Hematopoietic multipotent progenitor cell treated with erythropoietin and hydrocortisone succinate and interleukin-3 and kit ligand, for 17 days (in vitro differentiated cells): ENCODE data around the gene TMEM269.
A peak's percentile ranks its signal among the peaks of the same experiment; 100 is the strongest.
"Not testable (repeated sequence)": the region's sequence is repeated elsewhere in the genome, so short reads cannot be mapped to it uniquely, and the experiment has no call there.

Source experiments
- DNase-seq: peaks from one replicate; pipeline ENCODE4 v3.0.0-alpha.2; 2015; ENCODE audit warnings: low spot score

The TMEM269 gene

DNA sequence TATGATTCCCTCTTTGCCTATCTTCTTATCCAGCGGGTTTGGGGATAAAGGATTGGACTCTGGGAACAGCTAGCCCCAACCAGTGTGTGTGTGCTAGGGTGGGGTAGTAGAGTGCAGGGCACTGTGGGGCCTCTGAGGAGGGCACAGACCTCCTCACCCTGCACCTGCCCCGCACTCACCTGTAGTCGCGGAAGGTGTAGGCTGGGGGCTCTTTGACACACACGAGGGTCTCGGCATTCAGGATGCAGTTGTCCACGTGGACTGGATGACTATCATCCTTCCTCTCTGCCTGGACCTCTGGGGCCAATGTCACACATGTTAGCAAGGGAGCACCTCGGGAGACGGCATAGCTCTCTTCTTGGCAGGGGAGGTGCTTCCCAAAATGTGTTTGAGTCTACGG is 36.8 kb upstream of the TMEM269 start:
- DNase-seq, result no peak

DNA sequence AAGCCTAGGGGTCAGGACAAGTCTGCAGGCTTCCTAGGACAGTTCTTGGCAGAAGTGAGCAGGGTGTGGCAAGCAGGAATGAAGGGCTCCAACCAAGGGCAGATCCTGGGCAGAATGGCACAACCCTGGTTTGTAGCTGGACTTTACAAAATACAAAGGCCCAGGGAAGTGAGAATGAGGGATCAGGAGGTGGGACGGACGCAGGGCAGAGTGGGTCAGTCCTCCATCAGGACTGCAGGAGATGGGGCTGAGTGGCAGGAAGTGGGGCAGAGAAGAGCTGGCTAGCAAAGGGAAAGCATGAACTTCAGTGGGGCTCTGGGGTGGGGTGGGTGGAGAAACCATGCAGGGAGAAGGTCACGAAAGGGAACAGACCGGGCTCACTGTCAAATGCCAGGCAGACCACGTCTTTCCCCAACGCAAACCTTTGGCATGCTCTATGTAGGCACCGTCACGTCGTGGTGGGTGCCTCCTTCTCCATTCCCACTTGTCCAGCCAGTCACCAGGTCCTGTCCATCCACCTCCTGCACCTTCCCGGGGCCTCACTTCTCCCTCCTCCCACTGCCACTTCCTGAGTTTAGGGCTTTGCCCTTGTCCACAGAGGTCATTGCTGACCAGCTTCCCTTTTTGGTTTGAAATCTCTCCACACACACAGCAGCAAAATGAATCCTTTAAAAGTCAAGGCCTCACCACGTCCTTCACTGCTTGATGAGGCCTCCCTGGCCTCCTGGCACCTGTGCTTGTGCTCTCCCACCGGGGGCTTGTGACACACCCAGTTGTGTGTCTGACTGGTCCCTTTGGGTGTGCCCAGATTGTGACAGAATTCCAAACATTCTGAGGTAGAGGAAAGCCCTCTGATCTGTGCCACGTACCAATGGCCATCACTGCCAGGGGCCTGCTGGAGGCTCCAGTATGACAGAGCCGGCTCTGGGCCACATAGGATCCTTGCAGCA is 36.1 kb upstream of the TMEM269 start:
- DNase-seq, result no peak

- no peak for DNase-seq
Observed at GRCh38 chr1:42750041-42750440, 34.8 kb upstream of the TMEM269 start.

DNA sequence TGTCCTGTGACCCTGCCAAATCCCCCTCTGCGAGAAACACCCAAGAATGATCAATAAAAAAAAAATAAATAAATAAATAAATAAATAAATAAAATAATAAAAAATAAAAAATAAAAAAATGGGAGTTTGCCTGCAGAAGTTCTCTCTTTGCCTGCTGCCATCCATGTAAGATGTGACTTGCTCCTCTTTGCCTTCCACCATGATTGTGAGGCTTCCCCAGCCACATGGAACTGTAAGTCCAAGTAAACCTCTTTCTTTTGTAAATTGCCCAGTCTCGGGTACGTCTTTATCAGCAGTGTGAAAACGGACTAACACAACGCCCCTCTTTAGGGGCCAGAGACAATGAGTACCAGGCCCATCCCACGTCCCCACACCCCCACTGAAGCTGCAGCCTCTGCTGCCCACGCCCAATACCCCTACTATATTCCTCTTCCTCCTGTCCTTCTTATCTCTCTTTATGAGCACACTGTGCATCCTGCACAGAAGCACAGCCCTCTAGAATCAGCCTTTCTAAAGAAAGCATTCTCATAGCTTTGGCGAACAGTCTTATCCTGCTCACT is 33.2 kb upstream of the TMEM269 start:
- DNase-seq, result not testable (repeated sequence)

DNA sequence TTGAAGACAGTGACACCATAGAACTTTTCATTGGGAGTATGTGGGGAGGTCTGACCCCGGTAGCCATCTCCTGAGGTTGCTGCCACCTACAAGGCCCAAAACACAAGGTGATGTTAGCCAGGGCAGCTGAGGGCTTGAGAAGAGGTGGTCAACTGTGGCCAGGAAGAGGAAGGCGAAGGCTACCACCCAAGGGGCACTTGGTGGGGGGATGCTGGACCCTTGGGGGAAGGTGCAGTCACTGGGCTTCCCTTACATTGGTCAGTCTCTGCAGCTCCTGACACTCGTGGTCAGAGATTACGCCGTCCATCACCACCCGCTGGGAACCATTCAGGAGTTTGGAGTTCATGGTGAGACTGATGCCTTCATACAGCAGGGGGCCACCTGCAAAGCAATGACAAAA is 32.5 kb upstream of the TMEM269 start:
- DNase-seq, result no peak

DNA sequence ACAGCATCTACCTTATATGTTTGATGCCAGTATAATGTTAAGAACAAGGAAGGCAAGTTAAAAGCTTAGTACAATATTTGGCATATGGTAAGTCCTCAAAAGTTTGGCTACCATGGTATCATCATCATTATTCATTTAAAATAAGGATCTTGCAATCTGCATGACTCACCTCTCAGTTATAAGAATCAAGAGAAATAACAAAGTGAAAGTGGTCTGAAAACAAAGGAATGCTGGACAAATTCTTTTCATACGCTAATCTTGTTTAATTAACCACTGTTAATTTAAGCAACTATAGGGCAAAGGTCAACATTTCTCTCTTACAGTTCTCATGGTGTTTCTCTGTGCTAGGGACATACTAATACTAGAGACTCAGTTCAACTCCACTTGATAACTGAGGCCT is 31.7 kb upstream of the TMEM269 start:
- DNase-seq, result no peak

- peak; percentile 63 for DNase-seq
Observed at GRCh38 chr1:42756956-42757891, 27.6 kb upstream of the TMEM269 start.

GRCh38 chr1:42757892-42758275 is 26.9 kb upstream of the TMEM269 start:
- no peak for DNase-seq

DNA sequence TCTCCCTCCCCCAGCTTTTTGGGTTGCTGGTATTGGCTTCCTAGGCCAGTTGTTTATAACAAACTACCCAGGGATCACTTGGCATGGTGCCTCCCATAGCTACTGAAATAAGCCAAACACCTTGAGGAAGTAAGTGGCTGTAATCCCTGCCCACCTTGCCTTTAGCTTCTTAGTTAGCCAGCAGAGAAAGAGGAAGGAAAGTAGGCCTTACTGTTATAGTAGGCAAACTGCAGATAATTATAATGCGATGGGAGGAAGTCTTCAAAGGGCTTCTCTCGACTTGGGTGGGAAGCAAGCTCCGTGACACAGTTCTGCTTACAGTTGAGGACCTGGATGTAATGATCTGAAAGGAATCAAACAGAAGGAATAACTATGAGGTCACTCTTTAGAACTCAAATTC is 26.1 kb upstream of the TMEM269 start:
- DNase-seq, result no peak

GRCh38 chr1:42759114-42759513 is 25.7 kb upstream of the TMEM269 start:
- no peak for DNase-seq

GRCh38 chr1:42761567-42761966 is 23.2 kb upstream of the TMEM269 start:
- no peak for DNase-seq

GRCh38 chr1:42762269-42762668 is 22.5 kb upstream of the TMEM269 start:
- no peak for DNase-seq

- no peak for DNase-seq
Observed at GRCh38 chr1:42765269-42765668, 19.5 kb upstream of the TMEM269 start.

DNA sequence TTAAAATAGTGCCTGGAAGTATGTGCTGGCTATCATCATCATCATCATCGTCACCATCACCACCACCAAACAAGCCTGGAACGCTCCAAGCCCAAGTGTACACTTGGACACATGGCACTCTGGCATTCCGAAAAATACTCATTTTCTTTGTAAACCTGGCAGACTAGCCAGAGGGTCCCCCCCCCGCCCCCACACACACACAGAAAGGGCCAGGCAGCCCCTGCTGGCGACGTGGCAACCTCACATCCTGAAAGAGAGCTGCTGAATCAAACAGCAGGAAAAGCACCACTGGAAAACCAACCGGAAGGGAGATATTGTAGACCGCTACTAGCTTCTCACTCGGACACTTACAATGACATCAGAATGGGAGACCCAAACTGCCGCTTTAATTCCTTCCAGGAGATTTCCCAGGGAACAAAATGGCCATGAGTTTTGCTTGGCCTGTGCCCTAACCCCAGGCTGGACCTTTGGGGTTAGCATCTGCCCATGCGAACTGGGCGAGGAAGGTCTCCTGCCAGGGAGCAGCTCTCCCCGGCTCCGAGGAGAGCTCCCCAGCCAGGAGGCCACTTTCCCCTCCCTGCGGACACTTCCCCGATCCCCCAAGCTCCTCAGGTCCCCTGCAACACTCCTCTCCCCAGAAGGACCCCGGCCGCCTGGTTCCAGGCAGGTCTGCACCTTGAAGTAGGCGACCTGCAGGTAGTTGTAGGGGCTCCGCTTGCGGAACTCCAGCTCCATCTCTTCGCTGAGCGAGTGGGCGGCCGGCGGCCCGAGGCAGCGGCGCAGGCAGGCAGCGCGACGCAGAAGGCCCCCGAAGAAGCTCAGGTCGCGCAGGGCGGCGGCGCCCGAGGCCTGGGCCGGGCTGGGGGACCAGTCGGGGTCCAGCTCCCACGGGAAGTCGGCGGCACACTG is 18.7 kb upstream of the TMEM269 start:
- no peak for DNase-seq

GRCh38 chr1:42766741-42767509 is 17.9 kb upstream of the TMEM269 start, which contains the start of the genes C1orf50 and P3H1:
TSS of gene C1orf50 (plus strand) at chr1:42767249. CDS start at chr1:42767312, 63 bp downstream.
TSS of gene P3H1 (minus strand) at chr1:42767028. CDS start at chr1:42766971, 57 bp downstream.
- peak; percentile 100 for DNase-seq

- DNase-seq, result no peak
Observed at GRCh38 chr1:42767510-42768000, 17.2 kb upstream of the TMEM269 start.

GRCh38 chr1:42768172-42768571 is 16.6 kb upstream of the TMEM269 start:
- DNase-seq, result peak; percentile 20

- DNase-seq, result no peak
Observed at GRCh38 chr1:42769811-42770210, 15.0 kb upstream of the TMEM269 start.

- no peak for DNase-seq
Observed at GRCh38 chr1:42773420-42773819, 11.4 kb upstream of the TMEM269 start.

GRCh38 chr1:42774928-42775526 is 9.8 kb upstream of the TMEM269 start:
- no peak for DNase-seq
